ENCODE measurements around the gene CTNNA3.

Gene CTNNA3

DNA sequence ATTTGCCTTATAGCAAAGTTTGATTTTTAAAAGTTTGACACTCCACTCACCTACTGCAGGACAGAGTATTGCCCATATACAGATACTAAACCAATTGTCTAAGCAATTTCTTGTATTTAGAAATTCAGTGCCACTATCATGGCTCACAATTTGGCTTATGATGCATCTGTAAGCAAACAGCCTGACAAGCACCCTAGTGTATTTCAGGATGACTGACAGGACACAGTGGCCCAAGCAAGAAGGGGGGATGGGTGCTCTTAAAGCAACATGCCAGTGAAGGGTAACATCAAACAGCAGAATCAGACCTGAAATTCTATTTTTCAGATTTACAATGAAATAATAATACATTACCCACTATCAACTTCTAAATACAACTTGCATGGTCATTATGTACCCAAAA lies 30.5 kb downstream of the CTNNA3 start:
- DNase-seq (ENCODE audit: low read depth in 2 of 2): no peak

DNA sequence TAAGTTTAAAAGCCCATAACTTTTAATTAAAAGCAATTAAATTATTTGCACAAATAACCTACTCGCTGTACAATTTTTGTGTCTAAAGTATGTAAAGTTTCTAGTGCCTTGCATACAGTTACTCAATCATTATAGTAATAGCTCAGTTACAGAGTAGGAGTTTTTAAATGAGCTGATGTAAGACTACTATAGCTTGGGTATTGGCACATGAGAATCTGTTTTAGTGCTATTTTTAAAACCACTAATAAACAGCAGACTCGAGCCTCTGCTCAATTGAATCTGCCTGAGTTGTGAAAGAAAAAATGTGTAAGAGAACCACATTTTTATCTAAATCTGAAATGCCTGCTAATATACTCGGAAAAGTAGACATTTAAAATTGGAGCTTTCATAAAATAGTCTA lies 31.1 kb downstream of the CTNNA3 start:
- no peak for DNase-seq (ENCODE audit: low read depth in 2 of 2)

DNA sequence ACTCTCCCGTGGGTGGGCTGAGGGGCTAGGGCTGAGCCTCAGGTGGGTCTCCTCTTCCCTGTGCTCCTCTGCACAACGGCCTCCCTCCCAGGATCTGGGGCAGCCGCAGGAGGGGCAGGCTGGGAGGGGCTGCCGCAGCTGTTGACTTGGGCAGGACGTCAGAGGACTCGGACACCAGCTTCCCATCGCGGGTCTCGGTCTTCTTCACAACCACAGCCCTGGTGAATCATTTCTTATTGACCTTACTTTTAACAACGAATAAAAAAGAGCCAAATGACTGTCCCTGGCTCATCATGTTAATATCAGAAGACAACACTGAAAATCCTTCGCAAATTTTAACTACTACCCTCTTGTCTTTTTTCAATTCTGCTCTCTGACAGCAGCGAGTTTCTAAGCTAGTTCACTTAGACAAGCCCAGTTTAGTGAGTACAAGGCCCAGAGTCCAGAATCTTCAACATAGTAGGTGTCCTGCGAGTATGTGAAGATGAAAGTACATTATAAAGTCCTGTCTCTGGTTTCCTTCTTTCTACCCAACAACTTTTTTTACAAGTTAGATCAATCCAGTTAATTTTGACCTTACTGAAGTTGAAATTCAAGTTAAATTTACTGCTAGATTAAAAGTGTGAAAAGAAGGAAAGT lies 32.4 kb downstream of the CTNNA3 start:
- DNase-seq (ENCODE audit: low read depth in 2 of 2): no peak

DNA sequence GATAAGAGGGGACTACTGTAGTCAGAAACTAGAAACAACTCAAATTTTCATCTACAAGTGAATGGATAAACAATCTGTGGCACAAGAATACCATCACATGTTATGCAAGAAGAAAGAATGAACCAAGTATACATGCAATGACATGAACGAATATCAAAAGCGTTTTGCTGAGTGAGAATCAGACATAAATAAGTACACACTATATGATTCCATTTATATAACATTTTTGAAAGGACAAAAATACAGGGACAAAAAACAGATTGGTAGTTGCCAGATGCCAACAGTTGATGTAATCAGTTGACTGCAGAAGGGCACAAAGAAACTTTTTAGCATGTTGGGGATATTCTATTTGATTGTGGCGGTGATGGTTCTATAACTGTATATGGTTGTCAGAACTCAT lies 33.6 kb downstream of the CTNNA3 start:
- DNase-seq (ENCODE audit: low read depth in 2 of 2): no peak

DNA sequence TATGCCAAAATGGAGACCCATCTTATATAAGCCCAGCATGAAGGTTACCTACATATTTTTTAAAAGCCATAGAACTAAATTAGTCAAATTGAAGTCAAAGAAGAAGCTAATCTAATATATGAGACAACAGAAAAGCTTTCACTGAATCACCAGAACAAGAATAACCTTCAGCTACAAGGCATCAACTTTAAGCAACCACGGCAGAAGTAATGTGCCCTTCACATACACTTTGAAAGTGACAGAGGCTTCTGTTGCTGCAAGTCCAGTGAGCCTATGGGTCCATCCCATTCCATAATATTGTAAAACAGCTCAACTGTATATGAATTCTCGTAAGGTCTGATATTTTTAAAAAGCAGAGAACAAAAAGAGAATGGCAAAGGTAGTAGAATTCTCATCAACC lies 36.5 kb downstream of the CTNNA3 start:
- DNase-seq (ENCODE audit: low read depth in 2 of 2): no peak

DNA sequence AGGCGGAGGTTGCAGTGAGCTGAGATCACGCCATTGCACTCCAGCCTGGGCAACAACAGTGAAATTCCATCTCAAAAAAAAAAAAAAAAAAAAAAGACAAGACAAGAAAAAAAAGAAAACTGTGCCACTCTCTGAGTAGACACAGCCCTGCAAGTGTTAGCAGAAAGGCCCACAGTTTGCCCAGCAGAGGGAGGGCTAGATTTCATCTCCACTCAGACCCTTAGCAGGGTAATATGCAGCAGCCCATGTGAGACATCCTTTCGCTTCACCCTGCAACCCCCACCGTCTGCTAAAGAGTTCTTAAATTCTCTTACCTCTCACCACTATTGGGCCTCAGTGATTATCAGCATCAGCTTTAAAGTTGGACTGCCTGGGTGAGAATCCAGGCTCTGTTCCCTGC lies 38.2 kb downstream of the CTNNA3 start:
- DNase-seq (ENCODE audit: low read depth in 2 of 2): no peak

DNA sequence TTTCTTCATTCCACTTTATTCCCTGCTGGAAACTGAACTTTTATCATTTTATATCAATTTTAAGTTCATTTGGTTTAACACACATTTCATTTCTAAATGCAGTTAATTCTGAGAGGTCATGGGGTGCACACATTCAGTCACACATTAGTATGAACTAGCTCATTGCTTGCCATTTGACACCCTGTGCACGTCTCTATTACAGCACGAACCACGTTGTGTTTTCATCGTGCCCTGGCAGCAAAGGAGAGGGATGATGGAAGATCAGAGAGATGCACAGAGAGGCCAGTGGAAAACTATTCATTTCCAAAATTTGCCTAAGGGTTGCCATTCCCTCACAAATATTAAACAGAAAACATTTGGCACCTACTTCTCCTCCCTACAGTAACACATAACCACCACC lies 45.4 kb downstream of the CTNNA3 start:
- no peak for DNase-seq (ENCODE audit: low read depth in 2 of 2)

DNA sequence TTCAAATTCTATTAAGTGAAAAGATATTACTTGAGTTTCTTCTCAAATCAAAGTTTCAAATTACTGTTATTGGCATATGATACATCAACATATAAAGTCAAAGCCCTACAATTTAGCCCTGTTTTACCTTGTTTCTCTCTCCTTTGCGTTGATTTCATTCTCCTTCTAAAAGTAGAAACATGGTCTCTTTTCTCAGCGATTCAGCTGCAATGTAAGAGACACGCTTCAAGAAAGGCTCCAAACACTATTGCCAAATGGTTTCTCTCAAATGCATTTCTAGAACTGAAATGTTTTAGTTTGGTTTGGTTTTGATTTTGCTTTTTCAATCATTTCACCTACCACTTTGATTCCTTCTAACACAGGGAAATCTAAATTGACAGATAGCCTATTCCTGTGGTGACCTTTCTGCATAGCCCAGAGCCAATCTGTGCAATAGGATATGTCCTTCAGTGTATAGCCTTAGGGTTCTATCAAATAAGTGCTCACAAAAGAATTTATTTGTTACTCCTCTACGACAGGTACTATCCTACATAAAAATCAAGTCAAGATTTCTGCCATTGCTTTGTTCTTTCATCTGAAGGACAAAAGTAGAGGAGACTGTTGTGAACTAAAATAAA lies 47.3 kb downstream of the CTNNA3 start:
- no peak for DNase-seq (ENCODE audit: low read depth in 2 of 2)

DNA sequence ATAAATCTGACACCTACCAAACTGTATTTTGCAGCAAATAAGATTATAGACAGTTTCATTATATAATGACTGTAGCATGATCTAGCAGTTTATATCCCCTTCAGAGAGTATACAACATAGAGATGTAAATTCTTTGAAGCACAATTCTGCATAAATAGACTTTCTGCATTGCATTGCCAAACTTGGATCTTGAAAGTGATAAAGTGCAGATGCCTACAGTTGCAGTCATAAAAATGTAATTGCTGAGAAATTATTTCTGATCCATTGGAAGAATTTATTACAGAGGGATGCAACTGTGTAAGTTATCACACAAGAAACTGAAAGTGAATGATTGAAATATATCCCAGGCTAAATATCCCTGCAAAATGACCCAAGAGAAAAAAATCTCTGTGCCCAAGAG lies 65.1 kb downstream of the CTNNA3 start:
- DNase-seq (ENCODE audit: low read depth in 2 of 2): no peak

DNA sequence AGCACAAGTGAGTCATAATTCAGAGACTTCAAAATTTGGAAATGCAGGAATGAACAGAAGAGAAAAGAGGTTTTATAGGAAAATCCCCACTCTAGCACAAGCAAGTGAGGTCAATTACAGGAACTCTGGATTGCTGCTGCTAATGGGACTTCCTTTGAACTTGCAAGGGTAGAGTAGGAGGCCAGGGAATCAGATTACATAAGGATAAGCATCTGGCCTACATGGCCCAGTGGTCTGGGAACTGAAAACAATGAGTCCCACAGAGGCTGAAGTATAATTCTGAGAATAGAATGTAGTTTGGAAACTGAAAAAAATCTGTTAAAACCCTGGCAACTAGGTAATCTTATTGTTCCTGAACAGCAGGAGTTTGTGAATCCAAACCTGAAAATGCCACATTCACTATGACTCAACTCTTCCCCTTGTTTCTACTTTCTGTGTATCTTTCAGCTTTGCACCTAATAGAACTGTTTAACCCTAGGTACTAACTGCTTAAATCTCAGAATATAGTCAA lies 66.5 kb downstream of the CTNNA3 start:
- no peak for DNase-seq (ENCODE audit: low read depth in 2 of 2)

DNA sequence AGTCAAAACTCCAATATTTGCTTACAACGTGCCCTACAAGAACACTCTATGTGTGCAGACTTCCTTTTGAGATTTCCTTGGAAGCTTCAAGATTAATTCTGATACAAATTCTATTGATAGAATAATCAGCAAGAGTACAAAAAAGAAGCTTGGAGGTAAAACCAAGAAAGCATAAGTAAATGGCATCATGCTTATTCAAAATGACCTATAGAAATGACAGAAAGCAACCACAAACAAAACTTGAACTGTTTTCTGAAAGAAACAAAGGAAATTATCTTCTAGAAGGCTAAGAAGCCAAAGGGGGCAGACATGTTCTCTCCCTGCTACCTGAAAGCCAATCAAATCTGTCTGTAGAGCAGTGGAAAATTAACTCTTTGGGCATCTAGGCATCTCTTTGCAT lies 73.0 kb downstream of the CTNNA3 start:
- DNase-seq (ENCODE audit: low read depth in 2 of 2): no peak

DNA sequence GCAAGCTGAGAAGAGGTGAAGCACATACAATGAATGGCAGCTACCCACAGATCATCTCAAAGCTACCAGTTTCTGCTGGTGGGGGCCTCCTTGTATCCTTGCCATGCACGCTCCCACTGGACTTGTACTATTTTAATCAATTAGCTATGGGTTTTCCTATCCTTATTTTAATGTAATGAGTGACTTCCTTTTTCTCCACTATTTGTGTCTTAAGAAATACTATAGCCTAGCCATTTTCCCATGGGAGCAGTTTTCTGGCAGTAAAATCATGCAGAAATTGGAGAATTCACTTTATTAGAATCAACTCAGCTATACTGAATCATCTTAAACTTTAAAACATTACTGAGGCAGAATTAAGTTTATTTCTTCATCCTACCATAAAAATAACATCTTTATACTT lies 73.5 kb downstream of the CTNNA3 start:
- no peak for DNase-seq (ENCODE audit: low read depth in 2 of 2)

DNA sequence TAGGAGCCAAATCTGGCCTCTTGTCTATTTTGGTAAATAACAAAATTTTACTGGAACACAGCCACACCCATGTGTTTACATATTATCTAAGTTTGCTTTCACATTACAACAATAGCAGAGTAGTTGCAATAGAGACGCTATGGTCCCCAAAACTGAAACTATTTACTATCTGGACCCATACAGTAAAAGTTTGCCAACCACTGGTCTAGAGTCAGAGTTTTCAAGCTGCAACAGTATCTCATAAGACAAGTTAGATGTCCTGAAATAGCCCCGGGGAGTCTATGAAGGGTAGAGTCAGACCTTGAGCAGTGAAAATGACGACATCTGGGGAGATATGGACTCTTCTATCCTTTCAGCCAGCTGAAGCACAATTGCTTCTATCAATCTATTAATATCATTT lies 74.2 kb downstream of the CTNNA3 start:
- no peak for DNase-seq (ENCODE audit: low read depth in 2 of 2)

DNA sequence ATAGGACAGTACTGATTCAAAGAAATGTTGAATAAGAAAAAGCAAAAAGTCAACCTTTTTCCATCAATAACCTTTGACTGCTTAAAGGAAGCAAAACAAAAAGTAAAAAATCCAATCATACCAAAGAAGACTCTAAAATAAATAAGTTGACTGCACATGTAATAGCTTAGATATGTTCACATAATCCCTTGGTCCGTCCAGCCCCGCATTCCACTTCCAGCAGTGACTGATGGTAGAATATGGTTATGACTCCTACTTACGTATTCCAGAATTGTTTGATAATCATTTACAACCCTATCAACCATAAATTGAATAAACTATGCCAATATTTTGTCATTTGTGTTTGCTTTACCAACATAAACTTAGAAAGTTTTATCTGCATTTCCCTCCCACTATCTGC lies 77.9 kb downstream of the CTNNA3 start:
- DNase-seq (ENCODE audit: low read depth in 2 of 2): no peak

DNA sequence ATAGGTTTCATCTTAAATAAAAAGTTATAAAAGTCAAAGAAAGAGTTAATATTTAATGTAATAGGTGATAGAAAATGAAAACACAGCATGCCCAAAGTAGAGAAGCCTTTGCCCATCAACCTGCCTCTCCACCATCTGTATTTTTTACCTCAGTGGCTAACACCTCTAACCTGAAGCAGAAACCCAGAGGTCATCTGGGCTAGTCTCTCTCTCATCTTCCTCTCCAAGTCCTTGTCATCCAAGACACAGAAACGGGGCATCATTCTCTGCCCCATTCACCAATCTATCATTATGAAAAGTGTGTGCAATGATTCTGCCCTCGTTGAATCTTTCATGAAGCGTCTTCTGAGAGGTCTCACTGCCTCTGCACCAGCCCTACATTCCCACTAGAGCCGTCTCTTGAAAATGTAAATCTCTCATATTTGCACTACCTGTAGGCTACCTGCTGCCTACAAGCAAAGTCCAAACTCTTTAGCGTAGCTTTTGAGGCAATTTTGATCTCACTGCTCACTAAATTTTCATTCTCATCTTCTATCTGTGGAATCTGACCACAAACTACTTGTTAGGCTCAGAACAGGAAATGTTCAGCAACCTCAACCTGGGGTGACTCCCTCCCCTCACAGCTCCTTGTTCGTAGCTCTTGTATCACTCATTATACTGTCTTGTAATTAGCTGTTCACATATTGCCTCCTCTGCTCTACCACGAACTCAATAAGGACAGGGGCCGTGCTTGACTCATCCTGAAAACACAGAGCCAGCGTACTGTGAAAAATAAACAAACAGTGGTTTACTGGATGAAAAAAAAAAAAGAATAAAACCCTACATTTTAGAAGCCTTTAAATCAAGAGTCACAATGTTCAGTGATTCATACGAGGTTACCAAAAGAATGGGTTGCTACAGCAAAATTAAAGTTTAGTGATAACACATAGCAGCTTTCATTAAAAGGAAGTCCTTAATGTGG lies 83.1 kb downstream of the CTNNA3 start:
- DNase-seq (ENCODE audit: low read depth in 2 of 2): peak; percentile 1 to 4

DNA sequence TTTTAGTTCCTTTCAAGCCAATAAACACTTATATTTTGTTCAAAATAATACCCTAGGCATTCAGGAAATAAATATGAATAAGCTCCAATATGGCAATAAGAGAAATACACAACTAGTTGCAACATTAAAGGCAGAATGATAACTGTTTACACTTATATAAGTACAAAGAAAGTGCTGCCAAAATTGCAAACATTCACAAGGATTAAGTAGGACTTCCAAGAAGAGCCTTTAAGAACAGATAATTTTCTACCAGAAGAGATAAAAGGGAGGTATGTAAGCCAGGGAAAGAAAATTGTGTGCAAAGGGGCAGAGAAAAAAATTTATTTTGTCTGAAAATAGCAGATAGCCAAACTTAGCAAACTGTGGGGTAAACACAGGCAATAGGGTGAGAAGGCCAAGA lies 83.8 kb downstream of the CTNNA3 start:
- DNase-seq (ENCODE audit: low read depth in 2 of 2): no peak

DNA sequence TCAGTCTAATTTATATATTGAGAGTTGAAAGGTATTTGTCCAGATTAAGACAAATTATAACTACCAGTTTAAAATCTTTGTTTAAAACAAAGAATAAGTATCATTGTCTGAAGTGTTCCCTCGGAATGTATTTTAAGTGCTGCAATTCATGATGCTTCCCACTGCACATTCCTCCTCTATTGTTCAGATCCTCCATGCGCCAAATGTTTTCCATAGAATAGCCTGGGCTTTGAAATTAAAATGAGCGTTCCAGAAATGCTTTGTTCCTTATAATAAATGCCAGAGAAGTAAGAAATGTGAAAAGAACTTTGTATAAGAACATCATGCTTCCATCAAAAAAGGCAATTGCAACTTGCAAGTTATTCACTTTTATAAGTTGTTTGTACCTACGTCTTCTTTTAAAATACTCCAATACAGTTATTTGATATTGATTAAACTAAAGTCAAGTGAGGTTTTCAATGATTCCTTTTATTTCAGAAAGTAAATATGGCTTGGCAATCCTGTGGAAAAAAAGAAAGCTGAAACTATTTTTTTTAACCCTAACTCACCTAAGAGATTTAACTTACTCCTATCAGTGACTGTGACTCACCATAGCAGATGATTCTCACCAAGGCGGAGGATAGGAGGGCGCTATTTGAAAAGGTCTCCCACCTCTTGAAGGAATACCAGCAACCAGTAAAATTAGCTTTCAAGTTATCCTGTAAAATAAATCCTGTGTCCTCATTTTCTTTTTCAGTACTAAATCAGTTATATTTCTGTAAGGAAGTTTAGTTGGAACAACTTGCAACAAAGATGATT lies 85.8 kb downstream of the CTNNA3 start:
- DNase-seq (ENCODE audit: low read depth in 2 of 2): no peak

DNA sequence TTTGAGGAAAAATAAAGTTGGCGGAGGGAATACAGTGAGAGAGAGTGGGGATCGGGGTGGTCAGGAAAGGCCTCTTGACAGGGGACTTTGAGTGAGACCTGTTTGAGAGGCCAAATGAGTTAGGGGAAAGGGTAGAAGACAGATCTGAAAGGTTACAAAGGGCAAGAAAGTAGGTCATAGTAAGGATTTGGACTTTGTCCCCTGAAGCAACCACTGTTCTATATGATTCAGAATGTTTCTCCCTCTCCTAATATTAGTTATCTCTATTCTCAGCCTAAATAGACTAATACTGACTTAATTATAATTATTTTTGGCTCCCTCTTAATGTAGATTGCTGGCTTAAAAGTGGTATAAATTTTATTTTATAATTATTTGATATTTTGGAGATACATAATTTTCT lies 88.0 kb downstream of the CTNNA3 start:
- no peak for DNase-seq (ENCODE audit: low read depth in 2 of 2)

DNA sequence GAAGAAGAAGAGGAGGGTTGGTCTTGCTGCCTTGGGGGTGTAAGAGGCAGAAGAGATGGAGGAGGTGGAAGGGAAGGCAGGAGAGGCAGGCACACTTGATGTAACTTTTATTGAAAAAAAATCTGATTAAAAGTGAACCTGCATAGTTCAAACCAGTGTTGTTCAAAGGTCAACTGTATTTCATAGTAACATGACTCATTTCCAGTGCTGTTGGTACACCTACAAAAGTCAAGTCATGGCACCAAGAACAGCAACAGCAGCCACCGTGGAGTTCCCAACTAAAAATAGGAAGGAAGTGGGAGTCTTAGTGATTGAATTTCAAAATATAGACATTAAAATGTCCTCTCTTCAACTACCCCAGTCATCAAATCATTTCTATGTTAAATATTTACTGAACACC lies 88.5 kb downstream of the CTNNA3 start:
- no peak for DNase-seq (ENCODE audit: low read depth in 2 of 2)

DNA sequence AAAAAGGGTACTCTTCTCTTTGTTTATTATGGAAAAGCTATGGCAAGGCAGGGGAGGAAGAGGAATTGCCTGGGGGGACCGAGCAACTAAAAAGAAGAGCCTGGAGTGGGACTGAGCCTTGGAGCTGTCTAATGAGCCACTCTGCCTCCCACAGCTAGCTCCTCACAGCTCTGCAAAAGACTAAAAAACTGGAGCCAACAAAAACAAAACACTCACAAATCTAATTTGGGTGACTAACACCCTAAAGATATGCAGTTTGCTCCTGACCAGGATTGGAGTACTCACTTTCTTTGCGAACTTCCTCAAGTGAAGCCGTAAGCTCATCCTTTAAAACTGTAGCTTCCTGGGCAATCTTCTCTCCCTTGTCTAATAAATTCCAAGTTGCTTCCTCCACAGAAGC lies 89.4 kb downstream of the CTNNA3 start:
- DNase-seq (ENCODE audit: low read depth in 2 of 2): no peak

DNA sequence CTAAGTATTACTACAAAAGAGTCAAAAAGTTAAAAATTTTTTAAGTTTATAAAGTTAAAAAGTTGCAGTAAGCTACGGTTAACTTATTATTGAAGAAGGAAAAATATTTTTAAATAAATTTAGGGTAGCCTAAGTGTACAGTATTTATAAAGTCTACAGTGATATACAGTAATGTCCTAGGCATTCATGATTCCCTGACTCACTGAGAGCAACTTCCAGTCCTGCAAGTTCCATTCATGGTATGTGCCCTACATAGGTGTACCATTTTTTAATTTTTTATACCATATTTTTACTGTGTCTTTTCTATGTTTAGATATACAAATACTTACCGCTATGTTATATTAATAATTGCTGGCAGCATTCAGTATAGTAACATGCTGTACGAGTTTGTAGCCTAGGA lies 92.3 kb downstream of the CTNNA3 start:
- no peak for DNase-seq (ENCODE audit: low read depth in 2 of 2)

DNA sequence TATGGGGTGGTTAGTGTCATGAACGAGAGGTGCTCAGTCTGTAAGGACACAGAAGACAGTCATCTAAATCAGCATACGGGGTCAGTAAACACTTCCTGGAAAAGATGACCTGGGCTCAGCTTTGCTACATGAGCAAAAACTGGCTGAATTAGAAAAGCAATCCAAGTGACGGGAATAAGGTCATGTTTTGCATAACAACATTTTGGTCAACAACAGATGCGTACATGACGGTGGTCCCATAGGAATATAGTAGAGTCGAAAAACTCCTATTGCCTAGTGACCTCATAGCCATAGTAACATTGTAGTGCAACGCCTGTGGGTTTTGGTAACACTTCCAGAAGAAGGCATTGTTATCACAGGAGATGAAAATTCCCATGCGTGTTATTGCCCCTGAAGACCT lies 92.9 kb downstream of the CTNNA3 start:
- DNase-seq (ENCODE audit: low read depth in 2 of 2): no peak
